B cell (primary cell): ENCODE results near the gene NFATC1. TPM values are rescaled to one million over a fixed set of nuclear protein-coding genes. Genes with fewer than 3 reads are reported as not detected.

Experiments used
- ATAC-seq: fragments of 200-7000 bp; cut with Tn5 transposase; one replicate; pipeline ENCODE4 v1.10.0; 2021; ENCODE audit warnings: low read depth, mild to moderate bottlenecking, moderate number of reproducible peaks, moderate library complexity
- CTCF ChIA-PET: fragments of 350-600 bp; sonication (Branson Sonifier 250); formaldehyde crosslinking; loops from one replicate; lab custom pipeline; 2021; ENCODE audit warnings: antibody characterized with exemption, inconsistent platforms; lab: Charles Lee
- POLR2A ChIA-PET: fragments of 350-600 bp; sonication (Branson Sonifier 250); formaldehyde crosslinking; loops from one replicate; lab custom pipeline; 2021; ENCODE audit warnings: antibody characterized with exemption; lab: Charles Lee
- DNase-seq: peaks from one replicate; pipeline ENCODE4 v3.0.0; 2013
- H2AFZ ChIP-seq: 2 replicates; pipeline ENCODE4 v1.6.1; 2012; ENCODE audit warnings: mild to moderate bottlenecking, low read depth, low read length; ENCODE audit not compliant: insufficient read depth, poor library complexity, severe bottlenecking
- H3K27ac ChIP-seq, 2 donors: 1 replicate in 1 of 2; 2 replicates in 1 of 2; pipeline ENCODE4 v1.5.1; 2012 to 2013; ENCODE audit warnings: low read length in 2 of 2, mild to moderate bottlenecking in 2 of 2, moderate library complexity in 1 of 2
- H3K27me3 ChIP-seq, 4 experiments: fragments of 200-600 bp in 1 of 4; sonication (generic) in 1 of 4; replicated peaks in 1 of 4; 1 replicate in 2 of 4; 2 replicates in 2 of 4; pipeline versions ENCODE4 v1.6.1 to v1.7.0; 2013 to 2016; ENCODE audit warnings: low read length in 3 of 4, mild to moderate bottlenecking in 2 of 4, mixed read lengths in 1 of 4, moderate library complexity in 1 of 4; ENCODE audit not compliant: insufficient read depth in 4 of 4, control insufficient read depth in 3 of 4; ENCODE audit errors: control extremely low read depth in 1 of 4
- H3K36me3 ChIP-seq, 2 experiments: replicated peaks in 1 of 2; 1 replicate in 1 of 2; 2 replicates in 1 of 2; pipeline versions ENCODE4 v1.6.1 to v1.7.1; 2013; ENCODE audit warnings: low read length in 1 of 2; ENCODE audit not compliant: insufficient read depth in 2 of 2, control insufficient read depth in 1 of 2; ENCODE audit errors: control extremely low read depth in 1 of 2, extremely low read depth in 1 of 2
- H3K4me1 ChIP-seq, 2 donors: fragments of 200-600 bp in 1 of 2; sonication (generic) in 1 of 2; 1 replicate in 1 of 2; 2 replicates in 1 of 2; pipeline versions ENCODE4 v1.5.1 to v1.6.1; 2013 to 2017; ENCODE audit warnings: low read length in 2 of 2; ENCODE audit not compliant: control insufficient read depth in 2 of 2, insufficient read depth in 2 of 2
- H3K4me2 ChIP-seq: replicated peaks from 2 replicates; pipeline ENCODE3; 2012; ENCODE audit warnings: mild to moderate bottlenecking, low read depth, low read length; ENCODE audit not compliant: poor library complexity, severe bottlenecking
- H3K4me3 ChIP-seq, 5 experiments: fragments of 200-600 bp in 1 of 5; sonication (generic) in 1 of 5; 1 replicate in 3 of 5; 2 replicates in 2 of 5; pipeline versions ENCODE4 v1.5.1 to v1.7.0; 2011 to 2016; ENCODE audit warnings: low read length in 4 of 5, mild to moderate bottlenecking in 4 of 5, low read depth in 2 of 5, control low read depth in 1 of 5, moderate library complexity in 1 of 5; ENCODE audit not compliant: insufficient read depth in 1 of 5; ENCODE audit errors: control extremely low read depth in 1 of 5, extremely low read depth in 1 of 5
- H3K79me2 ChIP-seq: fragments of 200-600 bp; sonication (generic); one replicate; pipeline ENCODE4 v1.6.0; 2016; ENCODE audit warnings: low read length; ENCODE audit not compliant: control insufficient read depth, insufficient read depth
- H3K9ac ChIP-seq: fragments of 200-600 bp; sonication (generic); 2 replicates; pipeline ENCODE4 v1.6.1; 2017; ENCODE audit warnings: mild to moderate bottlenecking, low read length, moderate library complexity
- H3K9me3 ChIP-seq, 3 donors: one replicate each; pipeline versions ENCODE4 v1.6.1 to v1.7.1; 2013; ENCODE audit warnings: low read length in 2 of 3; ENCODE audit not compliant: control insufficient read depth in 2 of 3, insufficient read depth in 1 of 3; ENCODE audit errors: control extremely low read depth in 1 of 3
- H4K20me1 ChIP-seq: 2 replicates; pipeline ENCODE4 v1.6.0; 2012; ENCODE audit warnings: mild to moderate bottlenecking, low read length; ENCODE audit not compliant: insufficient read depth, control insufficient read depth, poor library complexity, severe bottlenecking
- H3K27ac Mint-ChIP-seq: one replicate; pipeline ENCODE4 v1.8.0; 2021; ENCODE audit warnings: mixed read lengths
- H3K27me3 Mint-ChIP-seq: one replicate; pipeline ENCODE4 v1.8.0; 2021; ENCODE audit warnings: mixed read lengths
- H3K4me1 Mint-ChIP-seq: one replicate; pipeline ENCODE4 v1.8.0; 2021; ENCODE audit warnings: mixed read lengths
- H3K4me3 Mint-ChIP-seq: one replicate; pipeline ENCODE4 v1.8.0; 2021; ENCODE audit warnings: mixed read lengths
- H3K9me3 Mint-ChIP-seq: one replicate; pipeline ENCODE4 v1.8.0; 2022; ENCODE audit warnings: mixed read lengths; ENCODE audit not compliant: insufficient read depth
- CTCF ChIP-seq: fragments of 200-600 bp; IDR thresholded peaks from one replicate; pipeline ENCODE4 v1.8.0; 2022; ENCODE audit warnings: antibody characterized with exemption, mild to moderate bottlenecking
- EZH2 ChIP-seq: IDR thresholded peaks from 2 replicates; pipeline ENCODE4 v1.6.1; 2012; ENCODE audit warnings: borderline replicate concordance, low read depth, mild to moderate bottlenecking, moderate library complexity, low read length; ENCODE audit not compliant: insufficient read depth, poor library complexity, severe bottlenecking
- WGBS: methylation state at CpG from one replicate; pipeline ENCODE4 v1.1.5; 2013; ENCODE audit warnings: missing lambda C conversion rate; ENCODE audit not compliant: insufficient coverage; 5-methylcytosine and 5-hydroxymethylcytosine counted together
- intact Hi-C: fragments of 100-400 bp; cut with micrococcal nuclease; formaldehyde crosslinking; loops from one replicate; pipeline ENCODE4 v1.10.0; 2022
- polyA plus RNA-seq: library from polyadenylated mRNA; depleted of rRNA; stranded (reverse); fragments of >200 nt; gene quantifications from 2 replicates; pipeline ENCODE4 v1.2.3, GENCODE V29; 2012
- total RNA-seq, 2 donors: library from RNA; stranded (reverse); fragments of 120-200 nt in 1 of 2; gene quantifications; 1 replicate in 1 of 2; 2 replicates in 1 of 2; pipeline versions ENCODE4 v1.2.3 to v1.2.4, GENCODE V29; 2013 to 2022

NFATC1 gene
- total and polyA plus RNA-seq, 2 donors (not counting 1 experiment from before 2014, with no cell fraction given): 32.2 to 108 TPM

GRCh38 chr18:79368681-79369080, 27.0 kb upstream of the NFATC1 start:
- H4K20me1 ChIP-seq: no peaks in the 10 kb centered on the region
- Mint-ChIP-seq H3K27me3 (no peaks in the 10 kb centered on the region), H3K27ac (no peak overlapping the region), H3K9me3 (no peaks in the 10 kb centered on the region), H3K4me1 (peaks cover 16% of the 10 kb centered on the region), H3K4me3 (no peak overlapping the region)
- DNase-seq: no peak
- intact Hi-C loops: no loop called here
- TF ChIP-seq CTCF: no peak
- no peak for TF ChIP-seq EZH2
- POLR2A ChIA-PET: no interaction called here
- H3K9me3 ChIP-seq: no peaks in the 10 kb centered on the region
- whole genome bisulfite sequencing: 24% methylated on average over 10 of the region's 15 CpGs
- H2AFZ ChIP-seq: no peak overlapping the region
- peaks cover 7 to 10% of the 10 kb centered on the region in 2 donors for H3K4me1 ChIP-seq
- peak overlapping the region; percentile 28 for H3K4me2 ChIP-seq
- CTCF ChIA-PET: interaction anchor here (0.7 to 1.6 kb wide), 2 partner anchors 10 to 162 kb away, joined by 3 to 7 read pairs; no protein-coding TSS in a partner anchor
- H3K9ac ChIP-seq: no peak overlapping the region
- ATAC-seq: peak; percentile 31
- no peaks in the 10 kb centered on the region for H3K27me3 ChIP-seq
- H3K79me2 ChIP-seq: no peaks in the 10 kb centered on the region
- no peak overlapping the region for H3K27ac ChIP-seq
- peaks cover 0 to 5% of the 10 kb centered on the region in 2 experiments for H3K36me3 ChIP-seq
- H3K4me3 ChIP-seq: no peak overlapping the region

- Histone ChIP-seq H3K27me3 (no peaks in the 10 kb centered on the region), H3K9ac (no peak overlapping the region), H3K36me3 (no peaks in the 10 kb centered on the region), H3K27ac (no peak overlapping the region), H3K4me1 (peaks cover 16 to 18% of the 10 kb centered on the region in 2 donors), H3K79me2 (no peaks in the 10 kb centered on the region), H3K4me2 (no peak overlapping the region), H3K4me3 (no peak overlapping the region), H4K20me1 (no peaks in the 10 kb centered on the region), H3K9me3 (no peaks in the 10 kb centered on the region), H2AFZ (no peak overlapping the region)
- CTCF ChIA-PET: no interaction called here
- TF ChIP-seq EZH2: no peak
- no peak for TF ChIP-seq CTCF
- Mint-ChIP-seq H3K27me3 (no peaks in the 10 kb centered on the region), H3K4me1 (peaks cover 28% of the 10 kb centered on the region), H3K9me3 (no peaks in the 10 kb centered on the region), H3K4me3 (no peak overlapping the region), H3K27ac (no peak overlapping the region)
- intact Hi-C loops: no loop called here
- DNase-seq (no peak), ATAC-seq (no peak)
- WGBS: 68% methylated on average over 11 of the region's 14 CpGs
- POLR2A ChIA-PET: no interaction called here
Measured at GRCh38 chr18:79371561-79372121, 24.1 kb upstream of the NFATC1 start.
